RWPE1 (cell line): Measurements from ENCODE around the gene ENTHD1.
A peak's percentile ranks its signal among the peaks of the same experiment; 100 is the strongest.

Experiments
- CTCF ChIA-PET: fragments of 350-600 bp; sonication (Branson Sonifier 250); formaldehyde crosslinking; extraction: SDS; loops from one replicate; lab custom pipeline; 2021; lab: Yijun Ruan, JAX
- POLR2A ChIA-PET: fragments of 400-600 bp; formaldehyde crosslinking; extraction: SDS; loops from one replicate; lab custom pipeline; 2020; ENCODE audit warnings: antibody characterized with exemption; ENCODE audit not compliant: low non-redundant PET; lab: Yijun Ruan, JAX
- DNase-seq: peaks from one replicate; pipeline ENCODE4 v3.0.0; 2012; ENCODE audit warnings: low spot score
- H3K27ac ChIP-seq: fragments of 450-650 bp; 2 replicates; pipeline ENCODE4 v1.5.1; 2017
- CTCF ChIP-seq: fragments of 450-650 bp; conservative IDR thresholded peaks from 2 replicates; pipeline ENCODE4 v1.5.1; 2017; ENCODE audit warnings: low read depth, mild to moderate bottlenecking

ENTHD1 gene

GRCh38 chr22:39729141-39729934 is 164.2 kb downstream of the ENTHD1 start:
- CTCF ChIA-PET: no interaction called here
- POLR2A ChIA-PET: no interaction called here
- no peak for DNase-seq

GRCh38 chr22:39728236-39728860 is 165.2 kb downstream of the ENTHD1 start:
- no peak overlapping the region for H3K27ac ChIP-seq
- CTCF ChIA-PET: no interaction called here
- POLR2A ChIA-PET: no interaction called here
- no peak for TF ChIP-seq CTCF
- no peak for DNase-seq

More at GRCh38 chr22:39729141-39729934, 164.2 kb downstream of the ENTHD1 start:
- no peak overlapping the region for H3K27ac ChIP-seq
- no peak for TF ChIP-seq CTCF

- no peak overlapping the region for H3K27ac ChIP-seq
- peak; percentile 17 for DNase-seq
- CTCF ChIA-PET: no interaction called here
- no peak for TF ChIP-seq CTCF
- POLR2A ChIA-PET: no interaction called here
Measured at GRCh38 chr22:39727541-39727940, 166.0 kb downstream of the ENTHD1 start.

- ChIA-PET POLR2A (no interaction called here), CTCF (interaction anchor here (0.6 kb wide), 1 partner anchor 19 kb away, joined by 3 read pairs; no protein-coding TSS in a partner anchor)
- no peak overlapping the region for H3K27ac ChIP-seq
- DNase-seq: no peak
- no peak for TF ChIP-seq CTCF
Measured at GRCh38 chr22:39725351-39726035, 168.1 kb downstream of the ENTHD1 start.

- no peak overlapping the region for H3K27ac ChIP-seq
- POLR2A ChIA-PET: no interaction called here
- no peak for DNase-seq
Measured at GRCh38 chr22:39724857-39725256, 168.7 kb downstream of the ENTHD1 start.

More at GRCh38 chr22:39724857-39725256, 168.7 kb downstream of the ENTHD1 start:
- TF ChIP-seq CTCF: no peak
- CTCF ChIA-PET: interaction anchor here (0.6 kb wide), 1 partner anchor 19 kb away, joined by 3 read pairs; no protein-coding TSS in a partner anchor
